C4-2B (cell line): ENCODE measurements around the gene JAKMIP3.

ENCODE experiments used
- CTCF ChIP-seq: fragments of 450-650 bp; conservative IDR thresholded peaks from 2 replicates; pipeline ENCODE4 v1.5.1; 2017; ENCODE audit warnings: mild to moderate bottlenecking
- ZFX ChIP-seq: fragments of 450-650 bp; IDR thresholded peaks from 2 replicates; pipeline ENCODE4 v1.6.1; 2017

GRCh38 chr10:132021046-132021445 is 44.7 kb upstream of the JAKMIP3 start:
- no peak for TF ChIP-seq CTCF
- TF ChIP-seq ZFX = no peak
